GM12865 (cell line): ENCODE measurements around the gene MAP3K8.
A peak's percentile ranks its signal among the peaks of the same experiment; 100 is the strongest.

Experiments
- DNase-seq: peaks from one replicate; pipeline ENCODE4 v3.0.0; 2010; ENCODE audit warnings: low read depth
- H3K4me3 ChIP-seq: 2 replicates; pipeline ENCODE4 v1.5.1; 2011; ENCODE audit warnings: mild to moderate bottlenecking, low read depth, low read length, control low read depth
- CTCF ChIP-seq: IDR thresholded peaks from 2 replicates; pipeline ENCODE4 v1.5.1; 2011; ENCODE audit warnings: low read length, control low read depth, low read depth, inconsistent platforms; ENCODE audit not compliant: insufficient read depth; ENCODE audit errors: missing control alignments

Gene MAP3K8

GRCh38 chr10:30433730-30434272, at the start of gene MAP3K8:
Gene MAP3K8, plus strand, starts transcription at chr10:30434184. Its CDS starts 4,755 bp downstream, at chr10:30438939.
- peak; percentile 96 for DNase-seq
- peak within 1 kb of the TSS; percentile 77 for H3K4me3 ChIP-seq
- TF ChIP-seq CTCF, result no peak

DNA sequence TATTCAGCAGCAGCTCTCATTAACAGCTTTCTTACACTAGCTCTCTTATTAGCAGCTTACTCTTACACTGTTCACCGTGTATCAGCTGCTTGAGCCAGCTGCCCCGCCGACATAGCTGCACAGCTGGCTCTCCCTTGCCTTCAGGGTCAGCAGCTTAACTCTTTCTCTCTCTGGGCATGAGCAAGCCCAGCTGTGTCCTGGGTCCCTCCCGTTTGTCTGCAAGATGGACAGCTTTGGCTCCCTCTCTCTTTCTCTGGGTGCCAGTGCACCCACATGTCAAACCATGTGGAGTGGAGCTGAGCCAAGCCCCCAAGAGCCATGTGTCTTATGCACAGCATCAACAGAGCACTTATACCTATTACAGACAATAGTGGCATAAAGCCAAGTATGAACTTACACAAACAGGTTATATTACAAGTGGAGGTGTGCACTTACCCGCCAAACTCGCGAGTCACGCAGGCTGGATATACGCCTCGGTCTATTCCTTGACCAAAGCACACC, 49.2 kb upstream of the MAP3K8 start:
- H3K4me3 ChIP-seq, result no peak overlapping the region
- TF ChIP-seq CTCF, result peak; percentile 45
- DNase-seq, result peak; percentile 48

GRCh38 chr10:30386801-30387588, 47.0 kb upstream of the MAP3K8 start:
- no peak for DNase-seq
- no peak for TF ChIP-seq CTCF
- no peak overlapping the region for H3K4me3 ChIP-seq

DNA sequence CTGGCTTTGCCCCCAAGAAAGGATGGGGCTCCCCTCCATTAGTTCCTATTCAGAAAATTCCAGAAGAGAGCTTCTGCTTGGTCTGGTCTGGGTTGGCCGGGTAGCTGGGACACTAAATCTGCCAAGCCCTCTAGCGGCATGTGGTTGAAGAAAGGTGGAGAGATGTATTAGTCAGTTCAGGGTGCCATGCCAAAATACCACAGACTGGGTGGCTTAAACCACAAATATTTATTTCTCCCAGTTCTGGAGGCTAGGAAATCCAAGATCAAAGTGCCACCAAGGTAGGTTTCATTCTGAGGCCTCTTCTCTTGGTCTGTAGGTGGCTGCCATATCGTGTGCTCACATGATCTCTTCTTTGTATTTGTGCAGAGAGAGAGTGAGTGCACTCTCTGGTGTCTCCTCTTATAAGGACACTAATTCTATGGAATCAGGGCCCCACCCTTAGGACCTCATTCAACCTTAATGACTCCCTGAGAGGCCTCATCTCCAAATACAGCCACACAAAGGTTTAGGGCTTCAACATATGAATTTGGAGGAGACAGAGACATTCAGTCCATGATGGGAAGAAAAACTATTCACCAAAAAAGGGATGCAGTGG, 46.2 kb upstream of the MAP3K8 start:
- DNase-seq, result no peak
- TF ChIP-seq CTCF, result no peak
- no peak overlapping the region for H3K4me3 ChIP-seq

DNA sequence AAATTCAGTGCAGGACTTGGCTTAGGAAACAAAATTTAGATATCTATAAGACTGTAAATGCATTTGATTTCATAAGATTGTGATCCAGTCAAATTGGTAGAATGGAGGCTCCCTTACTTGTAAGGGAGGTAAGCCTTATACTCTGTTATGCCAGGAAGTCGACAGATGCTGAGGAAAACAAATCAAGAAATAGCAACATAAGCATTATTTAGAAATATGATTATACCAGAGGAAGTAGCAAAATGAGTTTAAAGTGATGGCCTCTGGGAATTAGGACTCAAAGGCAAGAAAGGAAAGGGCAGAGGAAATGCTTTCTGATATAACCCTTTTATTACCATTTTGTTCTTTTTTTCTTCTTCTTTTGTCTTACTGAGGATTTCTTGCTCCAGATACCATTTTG, 44.4 kb upstream of the MAP3K8 start:
- H3K4me3 ChIP-seq, result no peak overlapping the region
- no peak for TF ChIP-seq CTCF
- DNase-seq, result no peak

GRCh38 chr10:30390207-30390606, 43.8 kb upstream of the MAP3K8 start:
- TF ChIP-seq CTCF, result no peak

GRCh38 chr10:30391266-30391665, 42.7 kb upstream of the MAP3K8 start:
- TF ChIP-seq CTCF, result no peak
- no peak overlapping the region for H3K4me3 ChIP-seq
- no peak for DNase-seq

More at GRCh38 chr10:30390207-30390606, 43.8 kb upstream of the MAP3K8 start:
- H3K4me3 ChIP-seq, result no peak overlapping the region
- DNase-seq, result no peak
